H1 (cell line): ENCODE data around the gene GRID1. TPM values are rescaled to one million over a fixed set of nuclear protein-coding genes. Genes with fewer than 3 reads are reported as not detected.

Source experiments
- CTCF ChIA-PET: fragments of 300-600 bp; sonication (Branson Sonifier 250); formaldehyde crosslinking; loops from one replicate; lab custom pipeline; 2021; ENCODE audit not compliant: partially characterized antibody; lab: Charles Lee
- POLR2A ChIA-PET: fragments of 300-600 bp; sonication (Branson Sonifier 250); formaldehyde crosslinking; loops from one replicate; lab custom pipeline; 2021; ENCODE audit warnings: inconsistent platforms; ENCODE audit not compliant: partially characterized antibody; lab: Charles Lee
- DNase-seq, 2 experiments: peaks; one replicate each; pipeline versions ENCODE4 v3.0.0 to v3.0.0-alpha.2; 2010 to 2022; ENCODE audit warnings: low spot score in 2 of 2, low read depth in 1 of 2, mixed read lengths in 1 of 2
- FAIRE-seq: peaks from 2 replicates; lab custom pipeline; 2011; peaks lifted over from hg19 to GRCh38; lab: Jason Lieb, UNC
- H2AFZ ChIP-seq: 2 replicates; pipeline ENCODE4 v1.8.1; 2012; ENCODE audit warnings: low read length, inconsistent platforms
- H2AK5ac ChIP-seq: 2 replicates; pipeline ENCODE4 v1.6.1; 2013; ENCODE audit warnings: low read depth, low read length
- H2BK120ac ChIP-seq: replicated peaks from 2 replicates; pipeline ENCODE3; 2013; ENCODE audit warnings: low read depth, low read length, inconsistent platforms
- H2BK12ac ChIP-seq: 2 replicates; pipeline ENCODE4 v1.6.1; 2013; ENCODE audit warnings: low read depth, low read length
- H2BK15ac ChIP-seq: 2 replicates; pipeline ENCODE4 v1.6.1; 2013; ENCODE audit warnings: low read length
- H2BK20ac ChIP-seq: 2 replicates; pipeline ENCODE4 v1.6.1; 2013; ENCODE audit warnings: low read length
- H2BK5ac ChIP-seq: 2 replicates; pipeline ENCODE4 v1.6.1; 2013; ENCODE audit warnings: low read depth, low read length
- H3K14ac ChIP-seq: 2 replicates; pipeline ENCODE4 v1.6.1; 2013; ENCODE audit warnings: inconsistent platforms; ENCODE audit not compliant: insufficient read length
- H3K18ac ChIP-seq: 2 replicates; pipeline ENCODE4 v1.6.1; 2013; ENCODE audit warnings: low read length; ENCODE audit errors: extremely low read depth
- H3K23ac ChIP-seq: 2 replicates; pipeline ENCODE4 v1.6.1; 2013; ENCODE audit warnings: inconsistent platforms; ENCODE audit not compliant: insufficient read length
- H3K23me2 ChIP-seq: 2 replicates; pipeline ENCODE4 v1.6.1; 2013; ENCODE audit warnings: low read depth, low read length
- H3K27ac ChIP-seq: 2 replicates; pipeline ENCODE4 v1.6.1; 2011; ENCODE audit warnings: low read depth, low read length, inconsistent platforms
- H3K27me3 ChIP-seq, 4 experiments: replicated peaks in 1 of 4; 1 replicate in 1 of 4; 2 replicates in 3 of 4; pipeline versions ENCODE4 v1.6.1 to v1.8.1; 2011 to 2013; ENCODE audit warnings: low read length in 3 of 4, mild to moderate bottlenecking in 3 of 4, inconsistent platforms in 2 of 4, mixed read lengths in 2 of 4, moderate library complexity in 1 of 4; ENCODE audit not compliant: control insufficient read depth in 3 of 4, insufficient read depth in 3 of 4; ENCODE audit errors: extremely low read depth in 1 of 4
- H3K36me3 ChIP-seq, 4 experiments: 2 replicates each; pipeline versions ENCODE4 v1.6.1 to v1.8.1; 2011 to 2013; ENCODE audit warnings: mild to moderate bottlenecking in 4 of 4, low read length in 3 of 4, moderate library complexity in 2 of 4, control low read depth in 1 of 4, inconsistent platforms in 1 of 4; ENCODE audit not compliant: insufficient read depth in 4 of 4, control insufficient read depth in 2 of 4
- H3K4ac ChIP-seq: replicated peaks from 2 replicates; pipeline ENCODE3; 2013; ENCODE audit warnings: low read length, low read depth, mixed read lengths, inconsistent platforms; ENCODE audit not compliant: insufficient read length
- H3K4me1 ChIP-seq, 4 experiments: replicated peaks in 1 of 4; 1 replicate in 1 of 4; 2 replicates in 3 of 4; pipeline versions ENCODE4 v1.6.1 to v1.8.1; 2011 to 2013; ENCODE audit warnings: low read length in 3 of 4, inconsistent platforms in 2 of 4, mixed read lengths in 1 of 4; ENCODE audit not compliant: insufficient read depth in 4 of 4, control insufficient read depth in 3 of 4
- H3K4me2 ChIP-seq, 2 experiments: 2 replicates each; pipeline versions ENCODE4 v1.6.1 to v1.8.1; 2011 to 2013; ENCODE audit warnings: low read depth in 2 of 2, low read length in 2 of 2, control low read depth in 1 of 2, inconsistent platforms in 1 of 2, mild to moderate bottlenecking in 1 of 2; ENCODE audit not compliant: insufficient read depth in 1 of 2
- H3K4me3 ChIP-seq, 4 experiments: fragments of 200-600, 300-600 bp in 1 of 4; sonication (generic), shearing (Covaris generic), sonication (Bioruptor Twin) in 1 of 4; 2 replicates each; pipeline versions ENCODE4 v1.5.1 to v1.8.1; 2011 to 2016; ENCODE audit warnings: low read length in 4 of 4, low read depth in 3 of 4, control low read depth in 2 of 4, inconsistent platforms in 2 of 4, mild to moderate bottlenecking in 2 of 4, mixed read lengths in 1 of 4, moderate library complexity in 1 of 4; ENCODE audit not compliant: insufficient read depth in 2 of 4; ENCODE audit errors: extremely low read depth in 1 of 4
- H3K56ac ChIP-seq: replicated peaks from 2 replicates; pipeline ENCODE3; 2013; ENCODE audit warnings: low read depth, mild to moderate bottlenecking, mixed read lengths, low read length, inconsistent platforms; ENCODE audit not compliant: insufficient read length
- H3K79me1 ChIP-seq: 2 replicates; pipeline ENCODE4 v1.6.1; 2013; ENCODE audit warnings: low read depth, low read length, control low read depth
- H3K79me2 ChIP-seq, 2 experiments: 2 replicates each; pipeline versions ENCODE4 v1.6.1 to v1.8.1; 2012 to 2013; ENCODE audit warnings: low read length in 2 of 2, mild to moderate bottlenecking in 2 of 2, inconsistent platforms in 1 of 2; ENCODE audit not compliant: insufficient read depth in 2 of 2, control insufficient read depth in 1 of 2
- H3K9ac ChIP-seq, 4 experiments: replicated peaks in 1 of 4; 1 replicate in 1 of 4; 2 replicates in 3 of 4; pipeline versions ENCODE4 v1.6.1 to v1.8.1; 2011 to 2013; ENCODE audit warnings: low read depth in 3 of 4, low read length in 3 of 4, control low read depth in 2 of 4, mild to moderate bottlenecking in 2 of 4, moderate library complexity in 2 of 4, inconsistent platforms in 1 of 4; ENCODE audit errors: extremely low read depth in 1 of 4
- H3K9me3 ChIP-seq, 2 experiments: 2 replicates each; pipeline versions ENCODE4 v1.6.1 to v1.8.1; 2012 to 2013; ENCODE audit warnings: mild to moderate bottlenecking in 2 of 2, moderate library complexity in 2 of 2, control low read depth in 1 of 2, inconsistent platforms in 1 of 2, low read depth in 1 of 2, low read length in 1 of 2, mixed read lengths in 1 of 2; ENCODE audit not compliant: insufficient read depth in 2 of 2
- H4K20me1 ChIP-seq, 2 experiments: replicated peaks in 1 of 2; 2 replicates each; pipeline versions ENCODE3 to v1.8.1; 2011 to 2013; ENCODE audit warnings: inconsistent platforms in 2 of 2, low read length in 2 of 2, mild to moderate bottlenecking in 1 of 2; ENCODE audit not compliant: insufficient read depth in 2 of 2, control insufficient read depth in 1 of 2
- H4K5ac ChIP-seq: 2 replicates; pipeline ENCODE4 v1.6.1; 2013; ENCODE audit warnings: low read length, low read depth, mixed read lengths, inconsistent platforms; ENCODE audit not compliant: insufficient read length
- H4K8ac ChIP-seq: 2 replicates; pipeline ENCODE4 v1.8.0; 2013; ENCODE audit warnings: mild to moderate bottlenecking, moderate library complexity, low read length, inconsistent platforms; ENCODE audit not compliant: insufficient read depth; ENCODE audit errors: extremely low read depth
- H4K91ac ChIP-seq: replicated peaks from 2 replicates; pipeline ENCODE3; 2013; ENCODE audit warnings: low read length, mixed read lengths, inconsistent platforms; ENCODE audit not compliant: insufficient read length
- KDM4A ChIP-seq: IDR thresholded peaks from one replicate; pipeline ENCODE4 v1.7.1; 2012; ENCODE audit warnings: low read depth, mild to moderate bottlenecking, moderate library complexity, low read length, inconsistent platforms; ENCODE audit not compliant: severe bottlenecking
- MAFK ChIP-seq: IDR thresholded peaks from 2 replicates; pipeline ENCODE4 v1.6.1; 2012; ENCODE audit warnings: low read depth, mild to moderate bottlenecking, improper control_type of control experiment, low read length
- POU5F1 ChIP-seq: IDR thresholded peaks from 2 replicates; pipeline ENCODE4 v1.6.1; 2011; ENCODE audit warnings: low read depth, mild to moderate bottlenecking, low read length, moderate library complexity
- RAD21 ChIP-seq, 2 experiments: IDR thresholded peaks in 1 of 2; conservative IDR thresholded peaks in 1 of 2; 2 replicates each; pipeline ENCODE4 v1.6.1; 2011; ENCODE audit warnings: low read depth in 2 of 2, low read length in 2 of 2, improper control_type of control experiment in 1 of 2, inconsistent platforms in 1 of 2, mild to moderate bottlenecking in 1 of 2, moderate library complexity in 1 of 2
- RNF2 ChIP-seq: fragments of 200-900, 300-1000 bp; sonication (generic); IDR thresholded peaks from 2 replicates; pipeline ENCODE4 v1.7.1; 2016; ENCODE audit warnings: borderline replicate concordance, low read depth, mild to moderate bottlenecking, antibody characterized with exemption, low read length; ENCODE audit not compliant: poor library complexity, severe bottlenecking; ENCODE audit errors: missing control alignments
- SIN3A ChIP-seq, 2 experiments: IDR thresholded peaks in 1 of 2; conservative IDR thresholded peaks in 1 of 2; 2 replicates each; pipeline ENCODE4 v1.6.1; 2011 to 2012; ENCODE audit warnings: low read length in 2 of 2, improper control_type of control experiment in 1 of 2, low read depth in 1 of 2, mild to moderate bottlenecking in 1 of 2
- SUZ12 ChIP-seq: fragments of 200-600 bp; sonication (generic); IDR thresholded peaks from 2 replicates; pipeline ENCODE4 v1.6.1; 2012; ENCODE audit warnings: mild to moderate bottlenecking, inconsistent platforms, low read length, moderate library complexity, mixed read lengths
- TEAD4 ChIP-seq: IDR thresholded peaks from 2 replicates; pipeline ENCODE4 v1.6.1; 2012; ENCODE audit warnings: low read depth, low read length, inconsistent platforms, mixed read lengths
- WGBS, 2 experiments: shearing (Covaris generic) in 1 of 2; methylation state at CpG; one replicate each; pipeline versions ENCODE4 v1.1.6 to v1.1.7; 2013 to 2015; ENCODE audit warnings: low lambda C conversion rate in 2 of 2, mixed read lengths in 2 of 2, inconsistent platforms in 1 of 2, low coverage in 1 of 2, missing lambda C conversion rate in 1 of 2; ENCODE audit not compliant: insufficient replicate concordance in 2 of 2, insufficient coverage in 1 of 2, insufficient read length in 1 of 2; ENCODE audit errors: extremely low coverage in 1 of 2, missing lambda C conversion rate in 1 of 2; 5-methylcytosine and 5-hydroxymethylcytosine counted together
- polyA plus RNA-seq, 7 experiments: library from polyadenylated mRNA; depleted of rRNA in 3 of 7; stranded (reverse) in 5 of 7; unstranded in 2 of 7; fragments of >200 nt in 5 of 7; fragments of 200-250 nt in 2 of 7; gene quantifications; 1 replicate in 5 of 7; 2 replicates in 1 of 7; 4 replicates in 1 of 7; pipeline versions ENCODE4 v1.2.1 to v1.2.3, GENCODE V29; 2011 to 2013; ENCODE audit warnings: missing spikeins in 2 of 7, mixed read lengths in 2 of 7
- total RNA-seq: library from RNA; stranded (reverse); fragmentation: NEBNext Ultra II Directional; extraction: Animal tissue kit (Norgen Biotek cat#: 25700); gene quantifications from 2 replicates; pipeline ENCODE4 v1.2.1, GENCODE V29; 2021
- TF ChIP-seq, protein P1 (sequence below): IDR thresholded peaks from 2 replicates; pipeline ENCODE4 v1.6.1; 2012; ENCODE audit warnings: low read length, inconsistent platforms

Gene GRID1
- total and polyA plus RNA-seq, 2 of the 8 experiments (the other 6 are each of a cell fraction or from before 2014, with no cell fraction given), result 0.22 to 0.30 TPM

GRCh38 chr10:86350897-86351296 lies 15.7 kb downstream of the GRID1 start:
- Histone ChIP-seq H2AK5ac (no peak overlapping the region), H3K79me2 (no peaks in the 10 kb centered on the region), H3K27ac (no peak overlapping the region), H3K18ac (no peak overlapping the region), H2BK5ac (no peak overlapping the region), H2BK12ac (no peak overlapping the region), H3K4me2 (no peak overlapping the region), H4K91ac (no peak overlapping the region), H3K4ac (no peak overlapping the region), H3K23me2 (no peaks in the 10 kb centered on the region), H3K9me3 (no peaks in the 10 kb centered on the region), H3K27me3 (no peaks in the 10 kb centered on the region), H2BK15ac (no peak overlapping the region), H3K79me1 (no peaks in the 10 kb centered on the region; the same call in 1 of the 2 replicates), H4K5ac (no peak overlapping the region), H2AFZ (no peak overlapping the region), H3K4me1 (peaks cover 0 to 2% (median 0%) of the 10 kb centered on the region in 4 experiments; a peak in 1 of 7 replicates), H3K56ac (no peak overlapping the region), H2BK20ac (no peak overlapping the region), H3K9ac (no peak overlapping the region), H4K8ac (no peak overlapping the region), H3K23ac (no peak overlapping the region), H2BK120ac (no peak overlapping the region), H3K36me3 (no peaks in the 10 kb centered on the region), H3K4me3 (no peak overlapping the region), H3K14ac (no peak overlapping the region), H4K20me1 (no peaks in the 10 kb centered on the region)
- 85% methylated on average over 6 of the region's 6 CpGs; no CpG with 5 or more reads in 1 of the 2 experiments for WGBS, 2 experiments
- FAIRE-seq (no peak), DNase-seq (no peak)
- TF ChIP-seq SIN3A (conservative IDR thresholded peaks at IDR 0.05 in 1 of 2, IDR thresholded peaks at IDR 0.05 in 1 of 2; ENCODE audit: low read depth in 1 of 2, low read length in 2 of 2) (no peak), SUZ12 (no peak), POU5F1 (no peak), MAFK (no peak), TEAD4 (no peak), KDM4A (no peak), RAD21 (IDR thresholded peaks at IDR 0.05 in 1 of 2, conservative IDR thresholded peaks at IDR 0.05 in 1 of 2; ENCODE audit: low read depth in 2 of 2, low read length in 2 of 2) (no peak), RNF2 (no peak)
- TF ChIP-seq, protein P1, sequence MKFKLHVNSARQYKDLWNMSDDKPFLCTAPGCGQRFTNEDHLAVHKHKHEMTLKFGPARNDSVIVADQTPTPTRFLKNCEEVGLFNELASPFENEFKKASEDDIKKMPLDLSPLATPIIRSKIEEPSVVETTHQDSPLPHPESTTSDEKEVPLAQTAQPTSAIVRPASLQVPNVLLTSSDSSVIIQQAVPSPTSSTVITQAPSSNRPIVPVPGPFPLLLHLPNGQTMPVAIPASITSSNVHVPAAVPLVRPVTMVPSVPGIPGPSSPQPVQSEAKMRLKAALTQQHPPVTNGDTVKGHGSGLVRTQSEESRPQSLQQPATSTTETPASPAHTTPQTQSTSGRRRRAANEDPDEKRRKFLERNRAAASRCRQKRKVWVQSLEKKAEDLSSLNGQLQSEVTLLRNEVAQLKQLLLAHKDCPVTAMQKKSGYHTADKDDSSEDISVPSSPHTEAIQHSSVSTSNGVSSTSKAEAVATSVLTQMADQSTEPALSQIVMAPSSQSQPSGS, result no peak
- POLR2A ChIA-PET, result no interaction called here
- CTCF ChIA-PET, result interaction anchor here (0.5 to 25.2 kb wide), 14 partner anchors 11 to 243 kb away, joined by 3 to 498 read pairs (median 11); partner anchors contain the start of gene GRID1
